DND-41 (cell line): Measurements from ENCODE around the gene NEFH.
A peak's percentile ranks its signal among the peaks of the same experiment; 100 is the strongest.

Source experiments
- ATAC-seq: fragments of 200-7000 bp; cut with Tn5 transposase; 3 replicates; pipeline ENCODE4 v1.9.1; 2021; ENCODE audit warnings: low read depth; ENCODE audit not compliant: insufficient read depth
- DNase-seq: peaks from one replicate; pipeline ENCODE4 v3.0.0-alpha.2; 2020
- H2AFZ ChIP-seq: 2 replicates; pipeline ENCODE4 v1.6.0; 2012; ENCODE audit warnings: low read depth, low read length
- H3K27ac ChIP-seq: 2 replicates; pipeline ENCODE4 v1.5.1; 2012; ENCODE audit warnings: low read length, inconsistent platforms
- H3K27me3 ChIP-seq: fragments of 200-600 bp; sonication (generic); 2 replicates; pipeline ENCODE4 v1.6.0; 2012; ENCODE audit warnings: low read length, mild to moderate bottlenecking, inconsistent platforms; ENCODE audit not compliant: insufficient read depth, poor library complexity
- H3K36me3 ChIP-seq: 2 replicates; pipeline ENCODE4 v1.5.1; 2012; ENCODE audit warnings: low read length, inconsistent platforms; ENCODE audit not compliant: insufficient read depth
- H3K4me1 ChIP-seq: 2 replicates; pipeline ENCODE4 v1.5.1; 2012; ENCODE audit warnings: mild to moderate bottlenecking, low read length; ENCODE audit not compliant: insufficient read depth
- H3K4me2 ChIP-seq: 2 replicates; pipeline ENCODE4 v1.6.0; 2012; ENCODE audit warnings: mild to moderate bottlenecking, moderate library complexity, low read length, inconsistent platforms; ENCODE audit not compliant: insufficient read depth
- H3K4me3 ChIP-seq, 2 experiments: fragments of 200-600 bp in 1 of 2; shearing (Covaris generic) in 1 of 2; 2 replicates each; pipeline ENCODE4 v1.5.1; 2012 to 2016; ENCODE audit warnings: inconsistent platforms in 2 of 2, low read length in 2 of 2, mild to moderate bottlenecking in 2 of 2, low read depth in 1 of 2, moderate library complexity in 1 of 2
- H3K79me2 ChIP-seq: 2 replicates; pipeline ENCODE4 v1.6.0; 2012; ENCODE audit warnings: low read length, inconsistent platforms; ENCODE audit not compliant: insufficient read depth
- H3K9ac ChIP-seq: 2 replicates; pipeline ENCODE4 v1.6.0; 2012; ENCODE audit warnings: low read depth, mild to moderate bottlenecking, inconsistent platforms, low read length, moderate library complexity
- H3K9me3 ChIP-seq: 2 replicates; pipeline ENCODE4 v1.5.1; 2012; ENCODE audit warnings: low read length, moderate library complexity, mild to moderate bottlenecking, inconsistent platforms; ENCODE audit not compliant: insufficient read depth, severe bottlenecking
- H4K20me1 ChIP-seq: 2 replicates; pipeline ENCODE4 v1.6.0; 2012; ENCODE audit warnings: low read length; ENCODE audit not compliant: insufficient read depth
- EZH2 ChIP-seq: IDR thresholded peaks from 3 replicates; pipeline ENCODE4 v1.6.1; 2012; ENCODE audit warnings: borderline replicate concordance, low read depth, mild to moderate bottlenecking, moderate library complexity, low read length, inconsistent platforms; ENCODE audit not compliant: severe bottlenecking
- TF ChIP-seq, protein P1 (sequence below): IDR thresholded peaks from 2 replicates; pipeline ENCODE4 v1.5.1; 2012; ENCODE audit warnings: borderline replicate concordance, low read length, moderate library complexity, mild to moderate bottlenecking; ENCODE audit not compliant: poor library complexity, severe bottlenecking; ENCODE audit errors: extremely low read depth

Gene NEFH

DNA sequence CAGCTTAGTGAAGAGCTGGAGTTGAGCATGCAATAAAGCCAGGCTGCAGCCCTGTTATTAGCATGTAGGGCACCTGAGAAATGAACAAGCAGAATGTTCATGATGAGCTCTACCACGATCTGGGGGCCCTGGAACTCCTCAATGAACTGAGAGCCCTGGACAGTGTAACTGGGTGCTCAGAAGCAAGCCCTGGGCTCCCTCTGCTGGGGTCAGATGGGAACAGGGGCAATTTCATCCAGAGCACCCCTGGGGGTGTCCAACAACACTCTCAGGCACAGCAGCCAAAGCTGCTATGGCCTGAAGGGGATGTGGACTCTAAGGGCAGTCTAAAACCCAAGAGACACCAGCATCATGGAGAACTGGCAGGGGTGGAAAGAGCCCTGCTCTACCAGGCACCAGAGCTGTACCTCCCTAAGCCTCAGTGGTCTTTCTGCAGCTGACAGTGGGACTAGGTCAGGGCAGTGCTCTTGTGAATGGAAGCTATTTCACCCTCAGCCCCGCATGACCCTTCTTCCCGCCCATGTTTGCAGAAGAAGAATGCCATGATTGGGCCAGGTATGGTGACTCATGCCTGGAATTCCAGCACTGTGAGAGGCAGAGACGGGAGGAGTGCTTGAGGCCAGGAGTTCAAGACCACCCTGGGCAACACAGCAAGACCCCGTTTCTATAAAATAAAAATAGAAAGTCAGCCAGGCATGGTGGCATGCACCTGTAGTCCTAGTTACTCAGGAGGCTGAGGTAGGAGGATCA, 44.6 kb downstream of the NEFH start:
- H3K9me3 ChIP-seq = no peaks in the 10 kb centered on the region
- no peaks in the 10 kb centered on the region for H3K4me1 ChIP-seq
- H3K4me3 ChIP-seq = no peak overlapping the region
- no peaks in the 10 kb centered on the region for H3K79me2 ChIP-seq
- peaks cover 81% of the 10 kb centered on the region for H3K36me3 ChIP-seq
- no peak overlapping the region for H3K4me2 ChIP-seq
- no peak overlapping the region for H3K27ac ChIP-seq
- H3K9ac ChIP-seq = no peak overlapping the region
- no peak for TF ChIP-seq EZH2
- TF ChIP-seq, protein P1, sequence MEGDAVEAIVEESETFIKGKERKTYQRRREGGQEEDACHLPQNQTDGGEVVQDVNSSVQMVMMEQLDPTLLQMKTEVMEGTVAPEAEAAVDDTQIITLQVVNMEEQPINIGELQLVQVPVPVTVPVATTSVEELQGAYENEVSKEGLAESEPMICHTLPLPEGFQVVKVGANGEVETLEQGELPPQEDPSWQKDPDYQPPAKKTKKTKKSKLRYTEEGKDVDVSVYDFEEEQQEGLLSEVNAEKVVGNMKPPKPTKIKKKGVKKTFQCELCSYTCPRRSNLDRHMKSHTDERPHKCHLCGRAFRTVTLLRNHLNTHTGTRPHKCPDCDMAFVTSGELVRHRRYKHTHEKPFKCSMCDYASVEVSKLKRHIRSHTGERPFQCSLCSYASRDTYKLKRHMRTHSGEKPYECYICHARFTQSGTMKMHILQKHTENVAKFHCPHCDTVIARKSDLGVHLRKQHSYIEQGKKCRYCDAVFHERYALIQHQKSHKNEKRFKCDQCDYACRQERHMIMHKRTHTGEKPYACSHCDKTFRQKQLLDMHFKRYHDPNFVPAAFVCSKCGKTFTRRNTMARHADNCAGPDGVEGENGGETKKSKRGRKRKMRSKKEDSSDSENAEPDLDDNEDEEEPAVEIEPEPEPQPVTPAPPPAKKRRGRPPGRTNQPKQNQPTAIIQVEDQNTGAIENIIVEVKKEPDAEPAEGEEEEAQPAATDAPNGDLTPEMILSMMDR = peak; percentile 57
- H4K20me1 ChIP-seq = no peaks in the 10 kb centered on the region
- peak; percentile 76 for ATAC-seq
- H3K27me3 ChIP-seq = no peaks in the 10 kb centered on the region
- no peak overlapping the region for H2AFZ ChIP-seq
- DNase-seq = peak; percentile 27

DNA sequence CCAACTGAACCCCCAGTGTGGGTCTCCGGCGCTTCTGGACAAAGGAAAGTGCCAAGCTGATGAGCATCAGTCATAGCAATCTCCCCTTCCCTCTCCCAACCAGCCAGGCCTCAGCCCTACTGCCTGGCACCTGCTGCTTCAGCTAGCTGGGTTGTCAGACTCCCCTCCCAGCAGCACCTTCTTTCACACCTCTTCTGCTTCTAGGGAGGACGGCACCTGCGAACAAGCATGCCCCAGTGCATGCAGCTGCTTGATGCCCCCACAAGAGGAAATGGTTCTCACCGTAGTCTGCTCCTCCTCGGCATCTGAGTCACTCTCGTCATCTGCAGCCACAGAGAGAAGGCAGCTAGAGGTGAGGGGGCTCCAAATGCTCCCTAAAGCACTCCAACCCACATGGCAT, 48.1 kb downstream of the NEFH start:
- Histone ChIP-seq H3K4me2 (no peak overlapping the region), H2AFZ (no peak overlapping the region), H3K4me1 (no peaks in the 10 kb centered on the region), H3K9ac (no peak overlapping the region), H3K27ac (no peak overlapping the region), H4K20me1 (no peaks in the 10 kb centered on the region), H3K9me3 (no peaks in the 10 kb centered on the region), H3K36me3 (peaks cover 88% of the 10 kb centered on the region), H3K27me3 (no peaks in the 10 kb centered on the region), H3K79me2 (no peaks in the 10 kb centered on the region), H3K4me3 (no peak overlapping the region)
- no peak for ATAC-seq
- no peak for TF ChIP-seq EZH2
- DNase-seq = no peak

DNA sequence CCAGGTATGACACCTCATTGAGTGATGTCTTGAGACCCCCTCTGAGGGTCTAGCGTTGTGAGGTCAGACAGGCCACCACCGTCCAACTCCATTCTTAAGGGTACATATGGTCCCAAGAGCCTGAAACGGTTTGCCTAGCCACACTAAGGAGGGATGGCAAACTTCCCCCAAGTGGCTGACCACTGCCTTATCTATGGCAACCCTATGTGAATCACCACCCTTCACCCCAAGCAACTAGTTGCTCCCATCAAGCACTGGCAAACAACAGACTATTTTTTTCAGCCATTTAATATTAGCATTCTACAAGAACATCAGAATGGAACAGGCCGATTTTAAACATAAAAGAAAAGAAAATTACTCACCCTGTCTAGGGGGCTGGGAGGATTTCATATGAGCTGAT, 50.7 kb downstream of the NEFH start:
- Histone ChIP-seq H3K4me1 (no peaks in the 10 kb centered on the region), H3K9me3 (no peaks in the 10 kb centered on the region), H3K4me3 (no peak overlapping the region), H3K36me3 (peaks cover 86% of the 10 kb centered on the region), H4K20me1 (no peaks in the 10 kb centered on the region), H3K4me2 (no peak overlapping the region), H2AFZ (no peak overlapping the region), H3K27ac (no peak overlapping the region), H3K9ac (no peak overlapping the region), H3K79me2 (no peaks in the 10 kb centered on the region), H3K27me3 (no peaks in the 10 kb centered on the region)
- ATAC-seq = no peak
- TF ChIP-seq, protein P1 = no peak
- no peak for TF ChIP-seq EZH2
- DNase-seq = no peak

DNA sequence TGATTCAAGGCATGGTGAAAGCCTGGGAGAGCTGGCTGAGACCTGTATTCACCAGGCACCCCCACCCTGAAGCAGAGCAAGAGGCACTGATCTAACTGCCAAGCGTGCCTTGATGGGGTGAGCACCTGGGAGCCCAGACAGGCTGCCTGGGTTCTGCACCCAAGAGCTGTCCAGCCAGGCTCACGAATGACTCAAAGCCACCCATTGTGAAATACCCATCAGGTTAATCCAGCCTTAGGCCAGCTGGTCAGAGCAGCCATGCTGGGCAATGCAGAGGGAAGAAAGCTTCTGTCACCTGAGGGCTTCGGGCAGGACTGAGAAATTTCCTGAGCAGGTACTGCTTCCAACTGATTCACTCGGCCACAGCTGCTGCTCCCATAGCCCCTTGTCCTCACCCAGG, 51.4 kb downstream of the NEFH start:
- Histone ChIP-seq H4K20me1 (no peaks in the 10 kb centered on the region), H3K27ac (no peak overlapping the region), H3K4me1 (no peaks in the 10 kb centered on the region), H3K9ac (no peak overlapping the region), H3K27me3 (no peaks in the 10 kb centered on the region), H3K4me2 (no peak overlapping the region), H3K9me3 (no peaks in the 10 kb centered on the region), H3K4me3 (no peak overlapping the region), H2AFZ (no peak overlapping the region), H3K36me3 (peaks cover 90% of the 10 kb centered on the region), H3K79me2 (no peaks in the 10 kb centered on the region)
- no peak for ATAC-seq
- TF ChIP-seq EZH2 = no peak
- TF ChIP-seq, protein P1 = no peak
- no peak for DNase-seq
